Osteoblast (primary cell): ENCODE results near the gene GPX4. TPM values are rescaled to one million over a fixed set of nuclear protein-coding genes. Genes with fewer than 3 reads are reported as not detected.

Experiments used
- DNase-seq: peaks from one replicate; pipeline ENCODE4 v3.0.0; 2011; ENCODE audit warnings: low spot score, mixed read lengths; ENCODE audit not compliant: insufficient read length; ENCODE audit errors: missing footprints
- H2AFZ ChIP-seq: 2 replicates; pipeline ENCODE4 v1.6.0; 2011; ENCODE audit warnings: mild to moderate bottlenecking, low read length
- H3K27ac ChIP-seq: 2 replicates; pipeline ENCODE4 v1.5.1; 2011; ENCODE audit warnings: mild to moderate bottlenecking, low read depth, low read length, moderate library complexity
- H3K27me3 ChIP-seq: 2 replicates; pipeline ENCODE4 v1.6.0; 2012; ENCODE audit warnings: mild to moderate bottlenecking, control low read depth, inconsistent platforms, low read length, moderate library complexity; ENCODE audit not compliant: insufficient read depth
- H3K36me3 ChIP-seq: 2 replicates; pipeline ENCODE4 v1.5.1; 2011; ENCODE audit warnings: mild to moderate bottlenecking, low read length, control low read depth, moderate library complexity; ENCODE audit not compliant: insufficient read depth
- H3K4me1 ChIP-seq: 2 replicates; pipeline ENCODE4 v1.5.1; 2011; ENCODE audit warnings: mild to moderate bottlenecking, low read length, control low read depth, moderate library complexity; ENCODE audit not compliant: insufficient read depth
- H3K4me2 ChIP-seq: 2 replicates; pipeline ENCODE4 v1.6.0; 2011; ENCODE audit warnings: mild to moderate bottlenecking, low read length; ENCODE audit not compliant: insufficient read depth
- H3K4me3 ChIP-seq: fragments of 200-600 bp; sonication (generic); 3 replicates; pipeline ENCODE4 v1.5.1; 2012; ENCODE audit warnings: mild to moderate bottlenecking, low read length, inconsistent platforms; ENCODE audit not compliant: insufficient read depth
- H3K79me2 ChIP-seq: 2 replicates; pipeline ENCODE4 v1.6.0; 2012; ENCODE audit warnings: mild to moderate bottlenecking, low read length, control low read depth, inconsistent platforms; ENCODE audit not compliant: insufficient read depth
- H3K9me3 ChIP-seq: 2 replicates; pipeline ENCODE4 v1.5.1; 2011; ENCODE audit warnings: low read depth, low read length, control low read depth
- H4K20me1 ChIP-seq: 2 replicates; pipeline ENCODE4 v1.6.0; 2012; ENCODE audit warnings: mild to moderate bottlenecking, low read length, control low read depth; ENCODE audit not compliant: insufficient read depth
- total RNA-seq: library from RNA; depleted of rRNA; stranded (reverse); fragments of >200 nt; gene quantifications from 2 replicates; pipeline ENCODE4 v1.2.3, GENCODE V29; 2012
- TF ChIP-seq, protein P1 (sequence below): IDR thresholded peaks from 2 replicates; pipeline ENCODE4 v1.5.1; 2011; ENCODE audit warnings: mild to moderate bottlenecking, low read depth, low read length, moderate library complexity; ENCODE audit errors: extremely low read depth

Gene GPX4
- total RNA-seq, 1 donor = 515 TPM

DNA sequence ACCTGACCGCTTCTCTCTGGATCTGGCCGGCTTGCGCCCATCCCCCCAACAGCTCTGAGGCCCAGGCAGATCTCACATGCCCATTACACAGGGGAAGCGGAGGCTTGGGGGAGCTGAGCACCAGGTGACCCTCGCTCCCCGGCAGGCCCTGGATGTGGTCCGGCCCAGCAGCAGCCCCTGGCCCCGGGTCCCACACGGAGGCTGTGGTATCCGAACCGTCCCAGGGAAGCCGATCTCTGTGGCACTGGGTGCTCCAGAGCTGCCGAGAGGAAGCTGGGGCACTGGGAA, 42.6 kb downstream of the GPX4 start:
- Histone ChIP-seq H3K4me3 (no peak overlapping the region), H3K36me3 (peaks cover 49% of the 10 kb centered on the region), H3K9me3 (no peaks in the 10 kb centered on the region), H3K27ac (no peak overlapping the region), H3K4me1 (no peaks in the 10 kb centered on the region), H3K27me3 (no peaks in the 10 kb centered on the region), H2AFZ (no peak overlapping the region), H3K79me2 (peaks cover 31% of the 10 kb centered on the region), H4K20me1 (peaks cover 13% of the 10 kb centered on the region), H3K4me2 (no peak overlapping the region)
- no peak for DNase-seq
- TF ChIP-seq, protein P1, sequence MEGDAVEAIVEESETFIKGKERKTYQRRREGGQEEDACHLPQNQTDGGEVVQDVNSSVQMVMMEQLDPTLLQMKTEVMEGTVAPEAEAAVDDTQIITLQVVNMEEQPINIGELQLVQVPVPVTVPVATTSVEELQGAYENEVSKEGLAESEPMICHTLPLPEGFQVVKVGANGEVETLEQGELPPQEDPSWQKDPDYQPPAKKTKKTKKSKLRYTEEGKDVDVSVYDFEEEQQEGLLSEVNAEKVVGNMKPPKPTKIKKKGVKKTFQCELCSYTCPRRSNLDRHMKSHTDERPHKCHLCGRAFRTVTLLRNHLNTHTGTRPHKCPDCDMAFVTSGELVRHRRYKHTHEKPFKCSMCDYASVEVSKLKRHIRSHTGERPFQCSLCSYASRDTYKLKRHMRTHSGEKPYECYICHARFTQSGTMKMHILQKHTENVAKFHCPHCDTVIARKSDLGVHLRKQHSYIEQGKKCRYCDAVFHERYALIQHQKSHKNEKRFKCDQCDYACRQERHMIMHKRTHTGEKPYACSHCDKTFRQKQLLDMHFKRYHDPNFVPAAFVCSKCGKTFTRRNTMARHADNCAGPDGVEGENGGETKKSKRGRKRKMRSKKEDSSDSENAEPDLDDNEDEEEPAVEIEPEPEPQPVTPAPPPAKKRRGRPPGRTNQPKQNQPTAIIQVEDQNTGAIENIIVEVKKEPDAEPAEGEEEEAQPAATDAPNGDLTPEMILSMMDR = no peak

DNA sequence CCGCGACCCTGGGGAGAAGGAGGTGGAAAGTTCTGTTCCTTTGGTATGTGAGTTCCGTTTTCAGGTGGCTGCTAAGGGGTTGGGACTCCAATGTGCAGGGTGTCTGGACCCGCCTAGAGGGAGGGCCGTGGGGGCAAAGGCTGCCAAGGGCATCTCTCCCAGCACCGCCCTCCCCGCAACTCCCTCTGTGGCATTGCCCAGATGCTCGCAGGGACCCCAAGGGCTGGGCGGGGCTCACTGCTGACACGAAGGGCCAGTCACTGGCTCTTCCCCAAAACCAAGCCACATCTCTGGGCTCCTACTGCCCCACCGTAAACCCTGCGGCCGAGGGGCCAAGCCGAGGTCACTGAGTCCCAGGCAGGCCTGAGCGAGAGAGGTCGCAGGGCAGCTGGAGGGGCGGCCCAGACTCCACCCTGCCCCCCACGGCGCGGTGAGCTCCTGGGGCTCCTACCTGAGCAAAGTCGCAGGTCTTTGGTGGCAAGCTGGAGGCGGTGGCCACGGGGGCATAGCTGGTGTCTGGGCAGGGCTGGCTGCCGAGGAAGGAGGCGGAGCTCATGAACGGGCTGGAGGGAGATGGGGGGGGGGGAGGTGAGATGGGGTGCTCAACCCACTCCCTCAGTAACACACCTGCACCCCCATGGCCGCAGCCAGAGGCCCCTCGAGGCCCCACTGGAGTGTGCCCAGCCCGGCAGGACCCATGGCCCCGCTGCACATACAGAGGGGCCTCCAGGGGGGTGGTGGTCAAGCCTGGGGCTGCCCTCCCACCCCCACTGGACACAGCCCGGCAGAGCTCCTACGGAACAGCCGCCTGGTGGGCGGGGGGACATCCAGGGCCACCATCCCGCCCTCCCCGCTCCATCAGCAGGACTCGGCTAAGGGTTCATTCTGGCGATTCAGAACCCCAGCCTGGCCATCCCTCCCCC, 43.3 kb downstream of the GPX4 start:
- H3K79me2 ChIP-seq = peaks cover 35% of the 10 kb centered on the region
- H3K36me3 ChIP-seq = peaks cover 49% of the 10 kb centered on the region
- H3K9me3 ChIP-seq = no peaks in the 10 kb centered on the region

DNA sequence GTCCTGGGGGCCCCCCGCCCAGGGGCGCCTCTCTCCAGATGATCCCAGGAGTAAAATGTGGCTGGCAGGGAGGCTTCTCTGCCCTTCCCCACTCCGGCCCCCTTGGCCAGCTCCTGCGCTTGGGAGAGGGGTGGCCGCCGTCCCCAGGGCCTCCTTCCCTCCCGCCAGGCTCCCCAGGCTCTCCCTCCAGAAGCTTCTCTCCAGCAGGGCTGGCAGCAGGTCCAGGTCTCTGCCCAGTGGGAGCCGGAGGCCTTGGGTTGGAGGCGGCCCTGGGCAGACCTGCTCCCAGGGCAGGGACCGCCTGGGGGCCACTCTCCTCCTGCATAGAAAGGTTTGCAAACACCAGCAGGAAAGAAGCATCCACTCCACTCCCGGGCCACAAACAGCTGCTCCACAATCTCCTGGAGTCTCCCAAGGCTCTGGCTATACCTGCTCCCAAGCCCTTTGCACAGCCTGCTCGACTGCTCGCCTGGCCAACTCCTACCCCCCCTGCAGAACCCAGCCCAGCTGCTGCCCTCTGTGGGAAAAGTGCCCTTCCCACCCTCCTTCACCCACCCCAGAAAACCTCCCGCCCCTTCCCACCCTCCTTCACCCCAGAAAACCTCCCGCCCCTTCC, 44.2 kb downstream of the GPX4 start:
- no peaks in the 10 kb centered on the region for H3K27me3 ChIP-seq
- no peak overlapping the region for H3K4me3 ChIP-seq
- TF ChIP-seq, protein P1 = no peak
- H3K9me3 ChIP-seq = no peaks in the 10 kb centered on the region
- H3K27ac ChIP-seq = no peak overlapping the region
- H3K4me1 ChIP-seq = no peaks in the 10 kb centered on the region
- peaks cover 40% of the 10 kb centered on the region for H3K79me2 ChIP-seq
- H3K4me2 ChIP-seq = no peak overlapping the region
- H4K20me1 ChIP-seq = peaks cover 9% of the 10 kb centered on the region
- H3K36me3 ChIP-seq = peaks cover 51% of the 10 kb centered on the region
- no peak overlapping the region for H2AFZ ChIP-seq
- no peak for DNase-seq

More for the DNA sequence above, 43.3 kb downstream of the GPX4 start:
- Histone ChIP-seq H3K4me3 (no peak overlapping the region), H2AFZ (no peak overlapping the region), H4K20me1 (peaks cover 9% of the 10 kb centered on the region), H3K27me3 (no peaks in the 10 kb centered on the region), H3K4me1 (no peaks in the 10 kb centered on the region), H3K4me2 (no peak overlapping the region), H3K27ac (no peak overlapping the region)
- TF ChIP-seq, protein P1 = no peak
- DNase-seq = no peak

DNA sequence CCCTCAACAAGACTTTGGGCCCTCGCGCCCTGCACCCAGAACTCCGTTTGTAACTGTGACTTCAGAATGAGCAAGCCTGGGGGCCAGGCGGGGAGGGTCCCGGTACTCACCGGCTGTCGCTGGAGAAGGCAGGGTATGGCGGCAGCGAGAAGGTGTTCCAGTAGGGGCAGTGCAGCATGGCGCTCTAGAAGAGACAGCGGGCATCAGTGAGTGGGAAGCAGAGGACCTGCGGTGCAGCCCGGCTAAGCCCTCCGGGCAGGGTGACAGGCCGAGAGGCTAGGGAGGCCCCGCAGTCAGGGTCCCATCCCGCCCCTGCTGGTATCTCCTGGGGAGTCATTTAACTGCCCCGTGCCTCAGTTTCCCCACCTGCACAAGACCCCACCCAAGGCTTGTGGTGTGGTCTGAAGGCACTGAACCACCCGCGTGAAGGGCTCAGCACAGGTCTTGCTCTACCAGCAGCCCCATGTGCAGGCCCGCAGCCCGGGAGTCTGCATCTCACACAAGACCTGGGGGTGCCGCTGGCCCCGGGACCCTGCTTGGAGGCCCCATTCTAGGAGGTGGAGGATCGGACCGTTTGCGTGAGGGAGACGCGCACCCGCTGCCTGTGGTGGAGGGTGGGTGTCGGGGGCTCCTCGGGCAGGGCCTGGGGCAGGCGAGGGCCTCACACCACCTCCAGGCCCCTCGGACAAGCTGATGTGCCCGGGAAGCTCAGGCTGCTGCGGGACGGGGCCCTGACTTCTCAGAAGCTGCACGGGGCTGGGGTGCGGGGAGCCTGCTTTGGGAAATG, 45.7 kb downstream of the GPX4 start:
- no peak for DNase-seq
- H3K4me3 ChIP-seq = no peak overlapping the region
- H4K20me1 ChIP-seq = peaks cover 9% of the 10 kb centered on the region
- H3K27ac ChIP-seq = no peak overlapping the region
- peaks cover 43% of the 10 kb centered on the region for H3K36me3 ChIP-seq
- H2AFZ ChIP-seq = no peak overlapping the region
- peaks cover 51% of the 10 kb centered on the region for H3K79me2 ChIP-seq
- H3K27me3 ChIP-seq = no peaks in the 10 kb centered on the region
- H3K9me3 ChIP-seq = no peaks in the 10 kb centered on the region
- TF ChIP-seq, protein P1 = no peak
- no peak overlapping the region for H3K4me2 ChIP-seq
- H3K4me1 ChIP-seq = peaks cover 2% of the 10 kb centered on the region
